Pericardium fibroblast (primary cell): Measurements from ENCODE around the gene LETMD1. TPM values are rescaled to one million over a fixed set of nuclear protein-coding genes. Genes with fewer than 3 reads are reported as not detected.

ENCODE experiments used
- total RNA-seq: library from RNA; depleted of rRNA; stranded (reverse); fragments of >200 nt; gene quantifications from 2 replicates; pipeline ENCODE4 v1.2.3, GENCODE V29; 2015

The LETMD1 gene, protein sequence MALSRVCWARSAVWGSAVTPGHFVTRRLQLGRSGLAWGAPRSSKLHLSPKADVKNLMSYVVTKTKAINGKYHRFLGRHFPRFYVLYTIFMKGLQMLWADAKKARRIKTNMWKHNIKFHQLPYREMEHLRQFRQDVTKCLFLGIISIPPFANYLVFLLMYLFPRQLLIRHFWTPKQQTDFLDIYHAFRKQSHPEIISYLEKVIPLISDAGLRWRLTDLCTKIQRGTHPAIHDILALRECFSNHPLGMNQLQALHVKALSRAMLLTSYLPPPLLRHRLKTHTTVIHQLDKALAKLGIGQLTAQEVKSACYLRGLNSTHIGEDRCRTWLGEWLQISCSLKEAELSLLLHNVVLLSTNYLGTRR
- 43.2 and 46.1 TPM in 2 replicates for total RNA-seq

GRCh38 chr12:51047655-51048540 lies at the start of gene LETMD1:
Gene LETMD1, plus strand, starts transcription at chr12:51048327. Its CDS starts 30 bp downstream, at chr12:51048357.

DNA sequence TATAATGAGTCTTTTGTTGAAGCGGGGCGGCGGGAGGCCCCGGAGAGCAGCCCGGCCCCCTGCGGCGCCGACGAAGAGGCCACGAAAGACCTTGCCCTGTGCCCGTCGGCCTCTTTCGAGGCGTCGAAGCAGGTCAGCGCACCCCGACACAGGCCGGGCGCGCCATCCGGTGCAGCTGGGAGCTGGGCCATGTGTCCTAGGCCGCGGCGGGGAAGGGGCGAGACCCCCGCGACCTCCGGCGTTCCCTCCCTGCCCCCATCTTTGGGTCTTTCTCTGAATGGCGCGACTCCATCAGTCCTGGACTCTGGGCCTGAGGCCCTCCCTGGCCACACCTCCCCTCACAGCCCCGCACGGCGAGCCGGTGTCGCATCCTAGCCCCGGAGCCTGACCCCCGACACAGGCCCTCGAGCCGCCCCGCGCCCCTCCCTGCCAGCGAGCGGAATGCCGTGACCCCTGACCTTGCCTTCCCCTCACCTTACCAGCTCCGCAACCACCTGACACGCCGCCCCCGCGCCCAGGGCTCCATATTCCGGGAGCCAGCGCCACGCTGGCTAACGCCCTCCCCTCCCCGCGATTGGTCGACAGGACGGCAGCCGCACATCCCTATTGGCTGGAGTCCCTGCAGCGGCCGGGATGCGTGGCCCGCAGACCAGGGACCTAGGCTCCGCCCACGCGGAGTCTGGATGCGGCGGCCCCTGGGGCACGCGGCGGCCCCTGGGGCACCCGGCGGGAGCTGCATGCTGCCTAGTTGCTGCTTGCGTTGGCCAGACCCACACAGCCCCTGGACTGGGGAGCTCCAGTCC lies 22.1 kb upstream of the LETMD1 start, which contains the start of gene SLC11A2:
Gene SLC11A2, minus strand, starts transcription at position 549 of the 803 bp plus-strand sequence. CDS start 15,656 bp downstream, outside the sequence.

DNA sequence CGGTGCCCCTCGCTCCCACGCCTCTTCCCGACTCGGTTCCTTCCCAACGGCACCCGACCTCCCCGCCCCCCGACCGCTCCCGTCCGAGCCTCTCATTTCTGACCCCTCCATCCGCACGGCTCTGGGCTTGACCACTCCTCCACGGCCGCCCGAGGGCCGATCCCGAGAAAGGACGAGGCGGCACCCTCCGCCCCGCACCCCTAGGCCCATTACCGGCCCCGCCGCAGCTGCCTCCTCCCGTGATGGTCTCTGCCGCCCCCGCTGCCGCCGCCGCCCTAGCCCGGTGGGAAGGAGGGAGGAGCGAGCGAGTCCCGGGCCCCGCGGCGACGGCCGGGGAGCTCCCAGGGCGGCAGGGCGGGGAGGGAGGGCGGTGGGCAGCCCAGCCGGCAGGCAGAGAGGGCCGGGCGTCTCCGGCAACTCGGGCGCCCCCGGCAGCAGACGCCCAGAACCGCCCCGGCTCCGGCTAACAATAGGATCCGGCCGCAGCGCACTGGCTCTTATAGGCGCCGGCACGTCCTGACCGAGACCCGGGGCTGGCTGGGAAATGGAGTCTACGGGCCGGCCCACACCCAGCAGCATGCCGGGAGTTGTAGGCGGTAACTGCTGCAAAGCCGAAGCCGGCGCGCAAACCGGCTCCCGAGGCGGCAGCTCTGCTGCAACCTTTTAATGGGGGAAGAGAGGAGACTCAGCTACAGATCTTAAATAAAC lies 35.2 kb downstream of the LETMD1 start, which contains the start of gene CSRNP2:
Gene CSRNP2, minus strand, starts transcription at position 471 of the 708 bp plus-strand sequence. CDS start 7,035 bp downstream, outside the sequence.

Other genes starting within 250 kb of the LETMD1 start
- gene TMPRSS12, start 205.4 kb upstream of the LETMD1 start, total RNA-seq: not detected in 2 replicates
- gene HIGD1C, start 95.8 kb upstream of the LETMD1 start, total RNA-seq: not detected in 2 replicates
- gene SLC11A2, start 21.9 kb upstream of the LETMD1 start, total RNA-seq: 14.4 and 19.3 TPM in 2 replicates
- gene CSRNP2, start 35.3 kb downstream of the LETMD1 start, total RNA-seq: 16.3 and 18.4 TPM in 2 replicates
- 8.4 and 8.6 TPM in 2 replicates for gene TFCP2, start 124.8 kb downstream of the LETMD1 start, total RNA-seq
- 1.6 and 2.2 TPM in 2 replicates for gene POU6F1, start 169.7 kb downstream of the LETMD1 start, total RNA-seq
- gene DAZAP2, start 190.5 kb downstream of the LETMD1 start, total RNA-seq: 155 and 192 TPM in 2 replicates
- gene SMAGP, start 222.1 kb downstream of the LETMD1 start, total RNA-seq: 13.7 and 22.2 TPM in 2 replicates